ENCODE measurements around the gene DACH1. TPM values are rescaled to one million over a fixed set of nuclear protein-coding genes. Genes with fewer than 3 reads are reported as not detected.

DACH1 gene
- polyA plus RNA-seq, 3 donors: 0.03 to 0.69 (median 0.26) TPM

DNA sequence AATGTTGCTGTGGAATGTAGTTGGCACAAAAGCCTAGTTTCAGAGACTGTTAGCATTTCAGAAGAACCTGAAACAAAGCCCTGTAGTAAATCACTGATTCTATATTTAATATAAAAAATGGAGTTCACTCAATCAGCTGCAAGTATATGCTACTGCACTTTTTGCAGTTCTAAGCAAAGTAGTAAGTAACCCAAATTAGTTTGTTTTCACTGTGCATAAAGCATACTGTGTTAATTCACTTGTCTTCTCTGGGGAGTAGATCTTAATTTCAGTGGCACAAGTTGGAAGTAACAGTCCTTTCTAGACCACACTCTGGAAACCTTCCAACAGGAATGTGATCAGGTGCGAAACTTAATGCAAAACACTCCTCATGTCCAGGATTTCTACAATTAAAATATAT, 139.3 kb downstream of the DACH1 start:
- Histone ChIP-seq H3K36me3 (replicated peaks in 1 of 2; ENCODE audit: control insufficient read depth in 1 of 2, insufficient read depth in 2 of 2, low read length in 2 of 2) (no peaks in the 10 kb centered on the region), H3K27ac (ENCODE audit: low read depth in 1 of 2, low read length in 2 of 2) (no peak overlapping the region), H3K27me3 (ENCODE audit: control insufficient read depth in 2 of 2, insufficient read depth in 2 of 2, low read length in 2 of 2) (no peaks in the 10 kb centered on the region), H2AFZ (ENCODE audit: insufficient read depth, low read depth, low read length, poor library complexity, severe bottlenecking) (no peak overlapping the region), H3K9me3 (replicated peaks in 1 of 2; ENCODE audit: control insufficient read depth in 1 of 2, insufficient read depth in 1 of 2, low read length in 2 of 2) (no peaks in the 10 kb centered on the region), H4K20me1 (ENCODE audit: insufficient read depth, low read length) (no peaks in the 10 kb centered on the region), H3K4me3 (replicated peaks in 1 of 3; ENCODE audit: low read depth in 2 of 3, low read length in 3 of 3) (no peak overlapping the region), H3K4me1 (ENCODE audit: control insufficient read depth in 1 of 2, insufficient read depth in 2 of 2, low read length in 2 of 2) (no peaks in the 10 kb centered on the region), H3K4me2 (replicated peaks; ENCODE audit: extremely low read depth, low read length, poor library complexity, severe bottlenecking) (no peak overlapping the region), H3K79me2 (ENCODE audit: insufficient read depth, low read length) (no peaks in the 10 kb centered on the region), H3K9ac (ENCODE audit: insufficient read depth, low read length, poor library complexity, severe bottlenecking) (no peak overlapping the region)
- Mint-ChIP-seq H3K4me3 (no peak overlapping the region), H3K9me3 (peaks cover 0 to 3% (median 0%) of the 10 kb centered on the region in 7 donors), H3K36me3 (no peaks in the 10 kb centered on the region), H3K4me1 (peaks cover 12% of the 10 kb centered on the region), H3K27me3 (ENCODE audit: low read depth in 3 of 3) (no peaks in the 10 kb centered on the region), H3K27ac (no peak overlapping the region)
- TF ChIP-seq, protein P1, sequence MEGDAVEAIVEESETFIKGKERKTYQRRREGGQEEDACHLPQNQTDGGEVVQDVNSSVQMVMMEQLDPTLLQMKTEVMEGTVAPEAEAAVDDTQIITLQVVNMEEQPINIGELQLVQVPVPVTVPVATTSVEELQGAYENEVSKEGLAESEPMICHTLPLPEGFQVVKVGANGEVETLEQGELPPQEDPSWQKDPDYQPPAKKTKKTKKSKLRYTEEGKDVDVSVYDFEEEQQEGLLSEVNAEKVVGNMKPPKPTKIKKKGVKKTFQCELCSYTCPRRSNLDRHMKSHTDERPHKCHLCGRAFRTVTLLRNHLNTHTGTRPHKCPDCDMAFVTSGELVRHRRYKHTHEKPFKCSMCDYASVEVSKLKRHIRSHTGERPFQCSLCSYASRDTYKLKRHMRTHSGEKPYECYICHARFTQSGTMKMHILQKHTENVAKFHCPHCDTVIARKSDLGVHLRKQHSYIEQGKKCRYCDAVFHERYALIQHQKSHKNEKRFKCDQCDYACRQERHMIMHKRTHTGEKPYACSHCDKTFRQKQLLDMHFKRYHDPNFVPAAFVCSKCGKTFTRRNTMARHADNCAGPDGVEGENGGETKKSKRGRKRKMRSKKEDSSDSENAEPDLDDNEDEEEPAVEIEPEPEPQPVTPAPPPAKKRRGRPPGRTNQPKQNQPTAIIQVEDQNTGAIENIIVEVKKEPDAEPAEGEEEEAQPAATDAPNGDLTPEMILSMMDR (IDR thresholded peaks at IDR 0.05): no peak
- DNase-seq: no peak
- intact Hi-C loops (cut with micrococcal nuclease): no loop called here
- no CpG with 5 or more reads among the region's 1 CpG for WGBS (ENCODE audit: insufficient coverage)

DNA sequence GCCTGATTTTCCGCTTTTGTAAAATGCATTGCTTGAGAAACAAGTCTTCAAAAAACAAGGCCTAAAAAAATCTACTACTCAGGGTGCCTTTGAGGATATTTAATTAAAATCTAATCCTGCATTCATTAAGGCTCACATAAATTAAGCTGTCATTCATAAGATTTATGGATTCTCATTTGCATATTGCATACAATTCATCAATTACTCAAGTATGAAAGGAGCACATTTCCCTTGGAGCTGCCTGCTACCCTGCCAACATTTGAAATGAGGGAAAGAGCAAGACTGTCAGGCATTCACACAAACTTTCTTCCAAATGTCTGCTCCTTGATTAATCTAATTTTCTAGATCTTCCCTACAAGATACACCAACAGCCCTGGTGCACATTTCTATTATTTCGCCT, 140.0 kb downstream of the DACH1 start:
- H2AFZ ChIP-seq (ENCODE audit: insufficient read depth, low read depth, low read length, poor library complexity, severe bottlenecking): no peak overlapping the region
- intact Hi-C loops (cut with micrococcal nuclease): no loop called here
- no peak overlapping the region for H3K4me3 Mint-ChIP-seq
- no peaks in the 10 kb centered on the region for H3K9me3 ChIP-seq (replicated peaks in 1 of 2; ENCODE audit: control insufficient read depth in 1 of 2, insufficient read depth in 1 of 2, low read length in 2 of 2)
- no peak overlapping the region for H3K9ac ChIP-seq (ENCODE audit: insufficient read depth, low read length, poor library complexity, severe bottlenecking)
- H3K4me1 Mint-ChIP-seq: peaks cover 14% of the 10 kb centered on the region
- no peaks in the 10 kb centered on the region for H4K20me1 ChIP-seq (ENCODE audit: insufficient read depth, low read length)
- H3K4me3 ChIP-seq (replicated peaks in 1 of 3; ENCODE audit: low read depth in 2 of 3, low read length in 3 of 3): no peak overlapping the region
- no peaks in the 10 kb centered on the region for H3K79me2 ChIP-seq (ENCODE audit: insufficient read depth, low read length)
- H3K27ac ChIP-seq (ENCODE audit: low read depth in 1 of 2, low read length in 2 of 2): no peak overlapping the region
- no peak overlapping the region for H3K27ac Mint-ChIP-seq
- no peaks in the 10 kb centered on the region for H3K27me3 ChIP-seq (ENCODE audit: control insufficient read depth in 2 of 2, insufficient read depth in 2 of 2, low read length in 2 of 2)
- no peaks in the 10 kb centered on the region for H3K36me3 Mint-ChIP-seq
- H3K27me3 Mint-ChIP-seq (ENCODE audit: low read depth in 3 of 3): no peaks in the 10 kb centered on the region
- peaks cover 0 to 3% (median 0%) of the 10 kb centered on the region in 7 donors for H3K9me3 Mint-ChIP-seq
- H3K4me2 ChIP-seq (replicated peaks; ENCODE audit: extremely low read depth, low read length, poor library complexity, severe bottlenecking): no peak overlapping the region
- TF ChIP-seq, protein P1 (IDR thresholded peaks at IDR 0.05): no peak
- no CpG with 5 or more reads among the region's 2 CpGs for WGBS (ENCODE audit: insufficient coverage)
- H3K36me3 ChIP-seq (replicated peaks in 1 of 2; ENCODE audit: control insufficient read depth in 1 of 2, insufficient read depth in 2 of 2, low read length in 2 of 2): no peaks in the 10 kb centered on the region
- no peak for DNase-seq
- H3K4me1 ChIP-seq (ENCODE audit: control insufficient read depth in 1 of 2, insufficient read depth in 2 of 2, low read length in 2 of 2): no peaks in the 10 kb centered on the region

Data from CD14-positive monocyte (primary cell).